GM18520 (cell line): ENCODE data around the gene ZBTB33.

Experiments used
- ATAC-seq: cut with Tn5 transposase; IDR thresholded peaks from one replicate; pipeline ENCODE4 v1.9.1; 2021; ENCODE audit not compliant: unreplicated experiment

The ZBTB33 gene, protein sequence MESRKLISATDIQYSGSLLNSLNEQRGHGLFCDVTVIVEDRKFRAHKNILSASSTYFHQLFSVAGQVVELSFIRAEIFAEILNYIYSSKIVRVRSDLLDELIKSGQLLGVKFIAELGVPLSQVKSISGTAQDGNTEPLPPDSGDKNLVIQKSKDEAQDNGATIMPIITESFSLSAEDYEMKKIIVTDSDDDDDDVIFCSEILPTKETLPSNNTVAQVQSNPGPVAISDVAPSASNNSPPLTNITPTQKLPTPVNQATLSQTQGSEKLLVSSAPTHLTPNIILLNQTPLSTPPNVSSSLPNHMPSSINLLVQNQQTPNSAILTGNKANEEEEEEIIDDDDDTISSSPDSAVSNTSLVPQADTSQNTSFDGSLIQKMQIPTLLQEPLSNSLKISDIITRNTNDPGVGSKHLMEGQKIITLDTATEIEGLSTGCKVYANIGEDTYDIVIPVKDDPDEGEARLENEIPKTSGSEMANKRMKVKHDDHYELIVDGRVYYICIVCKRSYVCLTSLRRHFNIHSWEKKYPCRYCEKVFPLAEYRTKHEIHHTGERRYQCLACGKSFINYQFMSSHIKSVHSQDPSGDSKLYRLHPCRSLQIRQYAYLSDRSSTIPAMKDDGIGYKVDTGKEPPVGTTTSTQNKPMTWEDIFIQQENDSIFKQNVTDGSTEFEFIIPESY

DNA sequence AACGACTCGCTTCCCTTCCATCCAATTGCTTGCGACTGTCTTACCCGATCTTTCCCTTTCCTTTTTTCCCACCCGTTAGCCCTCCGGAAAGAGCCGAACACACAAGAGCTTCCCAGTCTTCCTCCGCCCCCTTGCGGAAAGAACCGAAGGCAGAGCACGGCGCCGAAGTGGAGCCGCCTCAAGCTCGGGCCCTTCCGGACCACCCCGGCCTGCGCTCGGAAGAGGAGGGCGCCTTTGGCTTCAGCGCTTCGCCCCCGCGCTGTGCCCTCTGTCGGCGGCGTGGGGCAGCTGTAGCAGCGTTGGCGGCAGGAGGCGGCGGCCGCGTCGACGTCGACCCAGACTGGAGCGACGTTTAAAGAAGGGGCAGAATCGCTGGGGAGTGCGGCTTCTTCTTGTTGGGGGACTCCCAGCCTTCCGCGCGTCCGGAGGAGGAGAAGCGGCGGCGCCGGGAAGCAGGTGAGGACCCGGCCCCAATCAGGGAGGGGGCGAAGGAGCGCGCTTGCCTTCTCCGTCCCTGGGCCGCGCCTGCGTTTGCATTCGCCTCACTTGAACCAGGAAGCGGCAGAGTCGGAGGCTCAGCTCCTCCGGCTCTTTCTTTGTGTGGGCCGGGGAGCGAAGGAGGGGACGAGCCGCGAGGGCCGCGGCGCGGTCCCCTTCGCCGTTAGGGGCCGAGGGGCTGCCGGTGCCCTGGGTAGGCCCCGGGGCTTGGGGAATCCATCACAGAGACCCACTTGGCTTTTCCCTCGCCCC is at the start of gene ZBTB33:
ZBTB33 (plus strand) TSS at position 291 of the 750 bp plus-strand sequence. CDS start 2,604 bp downstream, outside the sequence.
- peak; percentile 97 for ATAC-seq

DNA sequence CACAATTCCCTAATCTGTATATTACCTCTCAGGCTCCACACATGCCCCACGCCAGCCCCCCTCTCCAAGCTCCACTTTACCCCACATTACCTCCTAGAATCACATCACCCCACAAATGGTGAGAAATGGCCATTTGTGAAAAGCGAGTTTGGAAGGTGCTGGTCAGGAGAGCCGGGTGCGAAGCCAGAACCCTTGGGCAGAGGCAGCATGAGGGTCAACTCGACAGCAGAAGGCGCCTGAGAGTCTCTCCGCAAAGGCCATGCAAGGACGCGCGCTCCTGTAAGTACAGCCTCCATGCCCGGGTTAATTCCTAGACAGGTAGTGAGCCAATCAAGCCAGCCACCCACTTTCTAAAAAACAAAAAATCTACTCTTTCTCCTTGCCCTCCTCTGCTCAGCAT is 49.8 kb upstream of the ZBTB33 start:
- no peak for ATAC-seq

DNA sequence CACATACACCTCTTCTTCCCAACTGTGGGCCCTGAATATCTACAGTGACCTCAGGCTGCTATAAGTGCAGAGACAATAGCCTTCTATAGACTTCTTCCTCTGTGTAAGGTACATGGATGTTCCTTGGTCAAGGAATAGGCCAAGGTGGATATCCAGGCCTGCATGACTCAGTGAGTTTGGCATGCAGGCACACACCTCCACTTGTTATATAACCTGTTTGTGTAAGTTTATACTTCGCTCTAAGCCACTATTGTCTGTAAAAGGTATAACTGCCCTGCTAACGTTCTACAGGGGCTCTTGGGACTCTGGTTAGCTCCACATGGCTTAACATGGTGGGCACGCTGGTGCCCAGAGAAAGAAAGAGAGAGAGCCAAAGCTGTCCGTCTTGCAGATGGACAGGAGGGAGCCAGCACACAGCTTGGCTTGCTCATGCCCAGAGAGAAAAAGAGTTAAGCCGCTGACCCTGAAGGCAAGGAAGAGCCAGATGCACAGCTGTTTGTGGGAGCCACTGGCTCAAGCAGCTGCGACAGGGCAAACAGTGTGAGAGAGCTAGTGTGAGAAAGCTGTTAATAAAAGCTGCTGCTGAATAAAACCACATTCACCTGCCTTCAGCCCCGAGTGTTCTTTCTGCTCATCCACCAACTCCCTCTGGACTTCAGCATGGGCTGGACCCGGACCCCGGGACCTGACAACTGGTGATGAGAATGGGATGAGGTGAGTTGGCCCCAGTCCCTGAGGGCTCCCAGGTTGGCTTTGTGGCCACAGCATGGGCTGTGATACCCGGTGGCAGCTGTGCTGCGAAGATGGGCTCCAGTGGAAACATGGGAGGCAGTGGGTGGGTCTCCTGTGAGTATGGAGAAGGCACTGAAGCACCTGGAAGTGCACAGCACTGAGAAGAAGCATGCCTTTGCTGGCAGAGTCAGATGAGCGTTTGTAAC is 44.5 kb upstream of the ZBTB33 start:
- ATAC-seq, result no peak

DNA sequence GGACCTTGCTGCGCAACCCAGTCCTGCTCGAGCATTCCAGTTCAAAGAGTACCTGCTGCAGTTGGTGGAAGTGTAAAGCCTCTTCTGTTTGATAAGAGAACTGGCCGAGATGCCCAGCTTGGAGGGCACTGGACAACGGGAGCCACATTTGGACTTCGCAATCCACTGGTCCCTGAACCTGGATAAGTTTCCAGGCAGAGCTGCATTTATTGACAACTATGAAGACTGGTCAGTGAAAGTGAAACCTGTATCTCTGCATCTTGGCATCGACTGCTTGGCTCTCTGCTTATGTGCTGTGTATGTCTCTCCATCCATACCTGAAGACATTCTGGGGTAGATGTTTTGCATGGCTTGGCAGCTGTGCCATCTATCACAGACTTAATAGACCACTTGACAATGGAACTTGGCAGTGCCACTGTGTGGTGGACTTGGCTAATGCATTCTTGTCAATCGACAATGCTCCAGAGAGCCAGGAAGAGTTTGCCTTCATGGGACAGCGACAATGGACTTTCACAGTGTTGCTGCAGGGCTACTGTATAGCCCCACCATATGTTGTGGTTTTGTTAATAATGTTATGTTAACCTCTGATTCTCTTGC is 43.5 kb upstream of the ZBTB33 start:
- no peak for ATAC-seq

DNA sequence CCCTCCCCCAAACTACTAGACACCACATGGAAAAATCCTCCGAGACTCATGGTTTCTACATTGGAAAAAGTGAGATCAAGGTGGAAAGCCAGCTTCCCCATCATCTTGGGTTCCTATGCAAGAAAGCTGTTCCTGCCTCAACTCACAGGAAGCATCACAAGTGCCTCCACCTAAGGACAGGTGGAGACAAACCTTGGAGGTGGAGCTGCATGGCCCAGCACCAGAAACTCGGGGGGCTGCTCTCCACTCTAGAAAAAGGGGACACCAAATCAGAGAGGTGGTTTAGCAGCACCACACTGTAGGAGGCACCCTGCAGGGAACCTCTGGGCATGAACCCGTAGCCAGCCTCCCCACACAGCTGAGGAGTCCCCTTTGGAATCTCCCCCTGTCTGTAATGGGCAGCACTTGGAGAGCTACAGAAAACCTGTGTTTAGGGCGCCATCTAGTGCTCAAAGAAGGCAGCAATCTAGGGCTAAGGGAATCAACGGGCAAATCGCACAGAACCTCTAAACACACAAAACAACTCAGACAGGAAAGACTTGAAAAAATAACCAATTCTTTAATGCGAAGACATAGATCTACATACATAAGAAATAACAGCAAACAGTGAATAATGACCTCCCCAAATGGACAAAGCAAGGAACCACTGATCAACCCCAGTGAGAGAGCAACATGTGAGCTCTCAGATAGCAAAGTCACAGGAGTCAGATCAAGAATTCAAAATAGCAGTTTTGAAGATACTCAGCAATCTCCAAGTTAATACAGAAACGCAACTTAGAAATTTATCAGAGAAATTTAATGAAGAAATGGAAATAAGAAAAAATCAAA is 37.0 kb upstream of the ZBTB33 start:
- no peak for ATAC-seq

DNA sequence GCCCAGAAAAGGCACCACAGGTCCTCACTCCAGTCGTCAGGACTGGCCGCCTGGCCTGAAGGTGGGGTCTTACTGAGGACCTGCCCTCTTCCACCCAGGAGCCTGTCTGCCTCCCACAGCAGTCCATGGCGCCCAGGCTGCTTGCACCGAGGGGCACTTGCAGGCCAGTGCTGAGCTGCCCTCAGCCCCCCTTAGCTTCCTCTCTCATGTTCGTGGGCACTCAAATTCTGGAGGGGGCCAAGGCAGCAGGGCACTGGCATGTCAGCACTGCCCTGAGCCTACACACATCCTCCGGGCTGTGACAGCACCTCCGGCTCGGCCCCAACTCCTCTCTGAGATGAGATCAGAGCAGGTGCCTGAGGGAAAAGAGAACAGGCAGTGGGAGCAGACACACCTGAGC is 27.2 kb upstream of the ZBTB33 start:
- ATAC-seq, result no peak

DNA sequence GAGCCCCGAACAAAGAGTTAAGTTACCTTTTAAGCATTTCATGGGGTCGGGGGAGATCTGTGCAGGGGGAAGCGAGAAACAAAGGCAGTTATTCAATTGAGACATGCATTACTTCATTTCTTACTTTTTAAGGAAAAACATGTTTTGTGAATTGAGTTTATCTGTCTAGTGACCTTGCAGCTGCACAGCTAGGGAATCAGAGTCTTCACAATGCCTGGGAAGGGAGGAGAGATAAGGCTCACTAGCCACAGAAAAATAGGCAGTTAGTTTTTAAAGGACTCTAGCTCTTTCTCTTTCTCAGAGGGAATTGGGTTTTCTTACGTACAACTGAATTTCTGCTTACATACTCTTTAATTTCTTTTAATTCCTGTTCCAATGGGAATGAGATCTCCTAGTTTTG is 26.2 kb upstream of the ZBTB33 start:
- no peak for ATAC-seq

DNA sequence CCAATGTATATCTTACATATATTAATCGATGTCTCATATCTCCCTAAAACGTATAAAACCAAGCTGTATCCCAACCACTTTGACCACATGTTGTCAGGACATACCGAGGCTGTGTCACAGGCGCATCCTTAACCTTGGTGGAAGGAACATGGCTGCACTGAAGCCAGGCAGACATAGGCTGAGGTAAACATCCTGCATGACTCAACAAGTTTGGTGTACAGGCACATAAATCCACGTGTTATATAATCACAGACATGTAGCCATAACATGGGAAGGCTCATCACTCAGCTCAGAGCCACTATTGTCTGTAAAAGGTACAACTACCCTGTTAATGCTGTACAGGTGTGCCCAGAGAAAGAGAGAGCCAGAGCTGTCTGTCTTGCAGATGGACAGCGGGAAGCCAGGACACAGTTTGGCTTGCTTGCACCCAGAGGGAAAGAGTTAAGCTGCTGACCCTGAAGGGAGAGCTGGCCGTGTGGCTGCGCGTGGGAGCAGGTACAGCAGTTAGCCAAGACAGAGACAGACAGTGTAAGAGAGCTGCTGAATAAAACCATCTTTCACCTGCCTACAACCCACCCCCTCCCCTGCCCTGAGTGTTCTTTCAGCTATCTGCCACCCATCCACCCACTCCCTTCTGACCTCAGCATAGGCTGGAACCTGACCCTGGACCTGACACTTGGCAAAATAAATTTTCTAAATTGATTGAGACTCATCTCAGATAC is 22.3 kb upstream of the ZBTB33 start:
- ATAC-seq, result no peak

DNA sequence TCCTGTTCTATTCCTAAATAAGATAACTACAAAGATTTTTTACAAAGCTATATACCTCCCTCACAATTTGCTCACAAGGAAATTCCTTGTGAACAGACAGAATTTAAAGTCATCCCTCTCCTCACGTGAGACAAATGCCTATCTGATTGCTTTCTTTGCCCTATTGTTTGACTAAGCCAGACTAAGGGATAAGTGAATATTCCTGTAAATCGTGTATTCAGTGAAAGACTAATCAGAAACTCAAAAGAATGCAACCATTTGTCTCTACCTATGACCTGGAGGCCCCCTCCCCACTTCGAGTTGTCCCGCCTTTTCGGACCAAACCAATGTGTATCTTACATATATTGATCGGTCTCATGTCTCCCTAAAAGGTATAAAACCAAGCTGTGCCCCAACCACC is 15.3 kb upstream of the ZBTB33 start:
- no peak for ATAC-seq

DNA sequence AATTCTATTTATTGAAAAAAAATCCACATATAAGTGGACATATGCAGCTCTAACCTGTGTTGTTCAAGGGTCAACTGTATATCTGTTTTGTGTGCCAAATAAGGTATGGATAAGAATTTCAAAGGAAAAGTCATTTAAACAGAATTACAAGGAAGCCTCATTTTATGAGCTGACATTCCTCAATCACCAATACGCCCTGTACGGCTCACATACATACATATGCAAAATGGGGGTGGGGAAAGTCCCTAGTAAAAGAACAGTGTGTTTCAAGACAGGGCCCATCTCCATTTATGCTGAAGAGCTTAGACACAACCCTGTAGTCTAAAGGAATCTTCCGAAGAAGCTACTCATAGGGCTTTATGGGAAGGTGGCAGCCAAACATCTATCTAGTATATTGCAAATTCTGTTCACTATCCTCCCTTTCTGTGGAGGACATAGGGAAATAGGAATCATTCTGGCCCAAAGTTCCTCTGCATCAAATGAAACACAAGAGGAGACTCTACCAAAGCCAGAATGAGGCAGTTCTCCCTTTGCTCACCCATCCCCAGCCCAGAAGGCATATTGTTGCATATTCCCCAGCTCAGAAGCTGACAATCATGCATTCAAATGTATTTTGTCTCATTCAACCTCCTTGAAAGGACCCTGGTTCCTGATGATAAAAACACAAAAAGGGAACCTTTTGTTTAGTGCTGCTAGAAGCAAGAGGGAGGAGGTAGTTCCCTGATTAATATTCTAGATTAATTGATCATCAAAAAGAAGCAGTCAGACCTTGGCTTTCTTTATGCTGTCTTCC is 13.7 kb upstream of the ZBTB33 start:
- ATAC-seq, result no peak

DNA sequence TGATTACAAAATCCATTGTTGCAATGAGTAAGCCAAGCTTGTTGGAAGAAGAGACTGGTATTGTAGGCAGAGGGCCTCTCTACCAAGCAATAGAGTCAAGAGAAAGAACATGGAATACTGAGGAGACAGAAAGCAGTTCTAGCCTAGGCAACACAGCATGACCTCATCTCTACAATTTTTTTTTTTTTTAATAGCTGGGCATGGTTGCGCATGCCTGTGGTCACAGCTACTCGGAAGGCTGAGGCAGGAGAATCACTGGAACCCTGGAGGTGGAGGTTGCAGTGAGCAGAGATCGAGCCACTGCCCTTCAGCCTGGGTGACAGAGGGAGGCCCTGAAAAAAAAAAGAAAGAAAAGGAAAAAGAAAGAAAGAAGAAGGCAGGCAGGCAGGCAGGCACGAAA is 11.7 kb upstream of the ZBTB33 start:
- no peak for ATAC-seq

DNA sequence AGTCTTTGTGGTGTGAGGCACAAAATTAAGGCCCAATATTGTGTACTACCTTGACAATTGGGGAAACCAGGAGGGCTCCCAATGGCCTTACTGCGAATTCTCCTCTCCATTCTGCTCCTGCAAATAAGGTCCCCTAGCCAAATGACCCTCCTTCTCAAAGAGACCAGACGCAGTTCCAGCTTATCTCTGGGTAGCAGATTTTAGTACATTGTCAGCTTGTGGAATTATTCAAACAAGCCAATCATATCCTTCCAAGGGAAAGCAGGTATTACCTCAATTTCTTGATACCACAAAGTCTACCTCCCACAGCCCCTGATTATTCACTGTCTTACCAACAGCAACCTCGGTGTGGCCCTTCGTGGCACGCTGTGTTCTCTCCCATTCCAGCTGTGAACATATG is 7.8 kb upstream of the ZBTB33 start:
- no peak for ATAC-seq

DNA sequence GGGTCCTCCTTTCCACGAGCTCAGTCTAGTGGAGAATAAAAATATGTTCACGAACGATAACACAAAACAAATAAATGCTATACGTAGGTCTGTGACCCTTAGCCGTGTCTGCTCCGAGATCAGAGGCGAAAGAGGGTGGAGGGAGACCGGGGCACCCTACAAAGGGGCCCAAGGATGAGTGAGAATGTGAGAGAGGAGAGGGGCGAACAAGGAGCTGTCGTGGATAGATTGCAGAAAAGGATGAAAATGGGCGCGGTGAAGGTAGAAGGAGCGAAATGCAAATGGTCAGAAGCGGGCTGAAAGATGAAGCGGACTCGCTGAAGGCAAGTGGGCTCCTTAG is 6.2 kb upstream of the ZBTB33 start:
- no peak for ATAC-seq

DNA sequence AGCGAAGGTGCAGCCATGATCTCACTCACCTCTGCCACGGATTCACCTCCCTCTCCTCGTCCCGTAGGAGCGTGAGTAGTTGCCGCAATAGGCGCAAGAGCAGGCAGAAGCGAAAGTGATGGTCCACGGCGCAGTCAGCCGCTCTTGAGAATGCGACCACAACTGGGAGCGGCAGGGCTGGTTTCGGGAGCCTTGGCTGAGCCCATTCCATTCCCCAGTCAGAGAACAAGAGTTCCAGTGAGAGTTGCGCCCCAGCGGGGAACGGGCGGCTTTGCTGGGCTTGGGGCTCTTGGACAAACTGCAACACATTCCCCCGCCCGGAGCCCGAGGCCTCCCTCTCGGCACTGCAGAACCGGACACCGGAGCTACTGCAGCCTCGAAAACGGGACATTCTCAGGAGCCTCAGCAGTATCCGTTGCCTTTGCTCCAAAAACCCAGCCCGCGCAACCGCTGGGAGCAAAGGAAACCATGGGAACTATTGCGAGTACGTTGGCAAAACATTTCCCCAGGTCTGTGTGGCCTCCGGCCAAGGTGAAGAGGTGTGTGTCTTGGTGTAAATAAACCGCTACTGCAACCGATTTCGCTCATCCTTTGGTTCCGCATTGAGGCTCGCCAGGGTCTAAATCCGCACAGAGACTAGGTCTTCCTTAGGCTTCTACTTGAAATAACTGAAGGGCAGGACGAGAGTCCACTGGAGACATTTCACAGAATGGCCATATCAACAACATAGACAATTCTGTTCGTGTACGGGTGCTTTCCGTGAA is 5.7 kb upstream of the ZBTB33 start:
- peak; percentile 77 for ATAC-seq

DNA sequence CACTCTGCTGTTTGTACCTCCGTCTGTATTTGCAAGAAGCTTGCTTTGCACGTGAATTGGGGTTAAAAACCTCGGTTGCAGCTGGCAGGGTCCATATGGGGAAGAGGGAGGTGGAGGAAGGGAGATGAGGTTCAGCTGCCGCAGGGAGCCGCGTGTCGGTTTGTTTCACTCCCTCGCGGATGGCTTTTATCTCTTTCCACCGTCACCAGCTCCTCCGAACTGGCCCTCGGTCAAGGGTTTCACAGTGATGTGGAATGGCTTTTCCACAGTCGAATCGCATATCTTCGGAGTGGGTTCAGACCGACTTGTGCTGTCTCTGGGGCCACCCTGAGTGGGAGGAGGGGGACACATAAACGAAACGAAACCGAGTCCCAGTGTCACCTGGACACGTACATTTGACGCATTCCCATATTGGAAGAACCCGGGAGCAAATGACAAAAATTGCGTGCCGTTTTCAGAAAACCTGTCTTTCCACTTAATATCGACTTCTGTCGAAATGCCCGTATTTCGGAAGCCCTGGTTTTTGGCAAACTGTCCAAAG is 929 bp downstream of the ZBTB33 start:
- ATAC-seq, result no peak

DNA sequence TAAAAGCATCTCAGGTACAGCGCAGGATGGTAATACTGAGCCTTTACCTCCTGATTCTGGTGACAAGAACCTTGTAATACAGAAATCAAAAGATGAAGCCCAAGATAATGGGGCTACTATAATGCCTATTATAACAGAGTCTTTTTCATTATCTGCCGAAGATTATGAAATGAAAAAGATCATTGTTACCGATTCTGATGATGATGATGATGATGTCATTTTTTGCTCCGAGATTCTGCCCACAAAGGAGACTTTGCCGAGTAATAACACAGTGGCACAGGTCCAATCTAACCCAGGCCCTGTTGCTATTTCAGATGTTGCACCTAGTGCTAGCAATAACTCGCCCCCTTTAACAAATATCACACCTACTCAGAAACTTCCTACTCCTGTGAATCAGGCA is 3.2 kb downstream of the ZBTB33 start:
- ATAC-seq, result no peak

DNA sequence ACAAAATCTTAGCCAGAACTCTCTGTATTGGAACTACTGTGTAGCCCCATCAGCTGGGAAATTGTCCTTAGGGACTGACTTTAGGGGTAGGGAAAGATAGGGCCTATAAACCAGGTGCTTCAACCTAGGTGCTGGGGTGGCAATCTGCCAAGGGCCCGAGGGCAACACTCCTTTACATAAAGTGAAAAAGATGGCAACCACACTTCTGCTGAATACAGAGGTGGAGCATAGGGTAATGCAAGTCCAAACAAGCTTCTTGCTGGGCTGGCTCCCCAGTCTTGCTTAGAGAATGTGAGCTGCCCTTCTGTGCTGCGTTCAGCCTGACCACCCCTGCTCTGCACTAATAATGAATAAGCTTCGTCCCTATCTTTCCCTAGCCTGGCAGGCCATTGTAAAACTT is 9.8 kb downstream of the ZBTB33 start:
- ATAC-seq, result no peak
